Caco-2 (cell line): ENCODE measurements around the gene UNK. TPM values are rescaled to one million over a fixed set of nuclear protein-coding genes. Genes with fewer than 3 reads are reported as not detected.

Experiments
- BruUV-seq: library from RNA; stranded (reverse); fragments of 400-500 nt; replicated peaks from 2 replicates; lab custom pipeline; 2021; lab: Mats Ljungman, UMichigan
- CTCF ChIA-PET: fragments of 300-600 bp; sonication (Branson Sonifier 250); formaldehyde crosslinking; loops from one replicate; lab custom pipeline; 2022; ENCODE audit warnings: antibody characterized with exemption; lab: Charles Lee
- POLR2A ChIA-PET: fragments of 300-600 bp; sonication (Branson Sonifier 250); formaldehyde crosslinking; loops from one replicate; lab custom pipeline; 2022; ENCODE audit warnings: antibody characterized with exemption; lab: Charles Lee
- DNase-seq, 2 experiments: peaks; one replicate each; pipeline versions ENCODE4 v3.0.0 to v3.0.0-alpha.2; 2020 to 2022
- H3K27me3 ChIP-seq: replicated peaks from 2 replicates; pipeline ENCODE4 v1.6.0; 2011; ENCODE audit warnings: low read length; ENCODE audit not compliant: control insufficient read depth, insufficient read depth
- H3K36me3 ChIP-seq: 2 replicates; pipeline ENCODE4 v1.5.1; 2011; ENCODE audit warnings: low read length; ENCODE audit not compliant: control insufficient read depth, insufficient read depth
- H3K4me1 ChIP-seq: fragments of 250-450 bp; sonication (Bioruptor Pico); 2 replicates; pipeline ENCODE4 v1.5.1; 2020; ENCODE audit warnings: mild to moderate bottlenecking
- H3K4me3 ChIP-seq: 2 replicates; pipeline ENCODE4 v1.5.1; 2011; ENCODE audit warnings: low read depth, mild to moderate bottlenecking, control low read depth, low read length
- H3K9me3 ChIP-seq: fragments of 250-450 bp; sonication (Bioruptor Pico); 2 replicates; pipeline ENCODE4 v1.5.1; 2020; ENCODE audit warnings: mild to moderate bottlenecking, moderate library complexity
- H3K27ac Mint-ChIP-seq: one replicate; pipeline ENCODE4 v1.8.0; 2022; ENCODE audit warnings: mixed read lengths; ENCODE audit not compliant: unreplicated experiment
- H3K27me3 Mint-ChIP-seq: one replicate; pipeline ENCODE4 v1.8.0; 2022; ENCODE audit warnings: mixed read lengths; ENCODE audit not compliant: insufficient read depth, unreplicated experiment
- H3K36me3 Mint-ChIP-seq: one replicate; pipeline ENCODE4 v1.8.0; 2022; ENCODE audit warnings: mild to moderate bottlenecking, mixed read lengths; ENCODE audit not compliant: insufficient read depth, unreplicated experiment
- H3K4me1 Mint-ChIP-seq: one replicate; pipeline ENCODE4 v1.8.0; 2022; ENCODE audit warnings: low read depth, mixed read lengths; ENCODE audit not compliant: unreplicated experiment
- H3K4me3 Mint-ChIP-seq: one replicate; pipeline ENCODE4 v1.8.0; 2022; ENCODE audit warnings: mild to moderate bottlenecking, moderate library complexity, mixed read lengths; ENCODE audit not compliant: unreplicated experiment
- H3K9me3 Mint-ChIP-seq: one replicate; pipeline ENCODE4 v1.8.0; 2022; ENCODE audit warnings: mixed read lengths; ENCODE audit not compliant: unreplicated experiment
- CTCF ChIP-seq, 2 experiments: fragments of 200-600 bp in 1 of 2; IDR thresholded peaks; 1 replicate in 1 of 2; 2 replicates in 1 of 2; pipeline versions ENCODE4 v1.5.1 to v1.8.0; 2011 to 2022; ENCODE audit warnings: antibody characterized with exemption in 1 of 2, control low read depth in 1 of 2, inconsistent platforms in 1 of 2, low read depth in 1 of 2, low read length in 1 of 2, mild to moderate bottlenecking in 1 of 2, moderate library complexity in 1 of 2; ENCODE audit not compliant: insufficient read depth in 1 of 2, severe bottlenecking in 1 of 2, unreplicated experiment in 1 of 2
- intact Hi-C: fragments of 100-400 bp; cut with micrococcal nuclease; formaldehyde crosslinking; loops from one replicate; pipeline ENCODE4 v1.10.0; 2022; ENCODE audit not compliant: unreplicated experiment
- total RNA-seq: library from RNA; stranded (reverse); gene quantifications from 2 replicates; pipeline ENCODE4 v1.2.3, GENCODE V29; 2022

The UNK gene
- total RNA-seq, 1 experiment from 2014 or later = 33.3 TPM

GRCh38 chr17:75737133-75737962 is 47.3 kb upstream of the UNK start:
- ChIA-PET POLR2A (no interaction called here), CTCF (interaction anchor here (1.0 to 1.7 kb wide), 4 partner anchors 11 to 104 kb away, joined by 4 to 9 read pairs (median 4); partner anchors contain the start of genes ITGB4 and SMIM5)
- H3K9me3 Mint-ChIP-seq = no peaks in the 10 kb centered on the region
- no peaks in the 10 kb centered on the region for H3K9me3 ChIP-seq
- no peaks in the 10 kb centered on the region for H3K4me1 Mint-ChIP-seq
- peaks cover 7% of the 10 kb centered on the region for H3K36me3 Mint-ChIP-seq
- no peak overlapping the region for H3K27ac Mint-ChIP-seq
- H3K4me1 ChIP-seq = no peaks in the 10 kb centered on the region
- H3K4me3 ChIP-seq = no peak overlapping the region
- H3K27me3 ChIP-seq = no peaks in the 10 kb centered on the region
- no peak for TF ChIP-seq CTCF (IDR thresholded peaks at IDR 0.05; ENCODE audit: insufficient read depth in 1 of 2, low read depth in 1 of 2, low read length in 1 of 2, severe bottlenecking in 1 of 2, unreplicated experiment in 1 of 2)
- no peaks in the 10 kb centered on the region for H3K27me3 Mint-ChIP-seq
- no peak for DNase-seq
- H3K36me3 ChIP-seq = no peaks in the 10 kb centered on the region
- intact Hi-C loops = no loop called here
- H3K4me3 Mint-ChIP-seq = no peak overlapping the region
- no TSS peak for BruUV-seq

GRCh38 chr17:75738218-75738802 is 46.3 kb upstream of the UNK start:
- H3K27me3 ChIP-seq = no peaks in the 10 kb centered on the region
- POLR2A ChIA-PET = interaction anchor here (0.7 kb wide), 1 partner anchor 42 kb away, joined by 5 read pairs; no protein-coding TSS in a partner anchor
- no peaks in the 10 kb centered on the region for H3K36me3 ChIP-seq
- no peaks in the 10 kb centered on the region for H3K4me1 Mint-ChIP-seq
- no peak overlapping the region for H3K4me3 ChIP-seq
- intact Hi-C loops = no loop called here
- H3K27me3 Mint-ChIP-seq = no peaks in the 10 kb centered on the region
- CTCF ChIA-PET = interaction anchor here (0.7 to 1.7 kb wide), 5 partner anchors 10 to 158 kb away, joined by 4 to 9 read pairs (median 4); partner anchors contain the start of genes ITGB4 and SMIM5
- no TSS peak for BruUV-seq
- H3K4me1 ChIP-seq = no peaks in the 10 kb centered on the region
- H3K9me3 ChIP-seq = no peaks in the 10 kb centered on the region
- no peak overlapping the region for H3K4me3 Mint-ChIP-seq
- H3K36me3 Mint-ChIP-seq = peaks cover 12% of the 10 kb centered on the region
- no peaks in the 10 kb centered on the region for H3K9me3 Mint-ChIP-seq
- H3K27ac Mint-ChIP-seq = no peak overlapping the region
- no peak for TF ChIP-seq CTCF (IDR thresholded peaks at IDR 0.05; ENCODE audit: insufficient read depth in 1 of 2, low read depth in 1 of 2, low read length in 1 of 2, severe bottlenecking in 1 of 2, unreplicated experiment in 1 of 2)
- DNase-seq = no peak

- no peaks in the 10 kb centered on the region for H3K4me1 ChIP-seq
- intact Hi-C loops = no loop called here
- Mint-ChIP-seq H3K36me3 (peaks cover 12% of the 10 kb centered on the region), H3K9me3 (no peaks in the 10 kb centered on the region), H3K27me3 (no peaks in the 10 kb centered on the region), H3K27ac (no peak overlapping the region), H3K4me3 (no peak overlapping the region), H3K4me1 (no peaks in the 10 kb centered on the region)
- H3K9me3 ChIP-seq = no peaks in the 10 kb centered on the region
- CTCF ChIA-PET = interaction anchor here (1.7 kb wide), 1 partner anchor 106 kb away, joined by 9 read pairs; the partner anchor contains the start of gene SMIM5
- no peak for TF ChIP-seq CTCF (IDR thresholded peaks at IDR 0.05; ENCODE audit: insufficient read depth in 1 of 2, low read depth in 1 of 2, low read length in 1 of 2, severe bottlenecking in 1 of 2, unreplicated experiment in 1 of 2)
- H3K27me3 ChIP-seq = no peaks in the 10 kb centered on the region
- no TSS peak for BruUV-seq
- H3K4me3 ChIP-seq = no peak overlapping the region
- no peaks in the 10 kb centered on the region for H3K36me3 ChIP-seq
- POLR2A ChIA-PET = no interaction called here
- DNase-seq = no peak
Observed at GRCh38 chr17:75739174-75739573, 45.4 kb upstream of the UNK start.
